ENCODE measurements around the gene TARP.
"Not testable (repeated sequence)": the region's sequence is repeated elsewhere in the genome, so short reads cannot be mapped to it uniquely, and the experiment has no call there.

TARP gene

GRCh38 chr7:38274927-38275620, 1.6 kb upstream of the TARP start:
- ATAC-seq, result no peak
- H3K27ac Mint-ChIP-seq, result peak overlapping the region in 2 of 10 donors; percentile 24 to 73
- POLR2A ChIA-PET, result interaction anchor here (1.9 kb wide), 1 partner anchor 43 kb away, joined by 4 read pairs; no protein-coding TSS in a partner anchor
- peak overlapping the region in 8 of 10 donors; percentile 18 to 88 (median 56) for H3K4me3 Mint-ChIP-seq
- H3K36me3 Mint-ChIP-seq, result no peaks in the 10 kb centered on the region
- H3K9me3 Mint-ChIP-seq, result no peaks in the 10 kb centered on the region
- H3K27me3 Mint-ChIP-seq, result no peaks in the 10 kb centered on the region
- H3K4me1 Mint-ChIP-seq, result peaks cover 0 to 18% (median 0%) of the 10 kb centered on the region in 4 donors
- DNase-seq, result no peak

GRCh38 chr7:38274486-38274885, 1.1 kb upstream of the TARP start:
- peak overlapping the region in 4 of 10 donors; percentile 14 to 88 (median 44) for H3K4me3 Mint-ChIP-seq
- H3K36me3 Mint-ChIP-seq, result no peaks in the 10 kb centered on the region
- H3K9me3 Mint-ChIP-seq, result no peaks in the 10 kb centered on the region
- no peaks in the 10 kb centered on the region for H3K27me3 Mint-ChIP-seq
- peak overlapping the region in 1 of 10 donors; percentile 23 for H3K27ac Mint-ChIP-seq
- ATAC-seq, result no peak
- POLR2A ChIA-PET, result interaction anchor here (1.9 kb wide), 1 partner anchor 44 kb away, joined by 4 read pairs; no protein-coding TSS in a partner anchor
- DNase-seq, result no peak
- peaks cover 0 to 13% (median 0%) of the 10 kb centered on the region in 4 donors for H3K4me1 Mint-ChIP-seq

GRCh38 chr7:38270405-38270804, 3.0 kb downstream of the TARP start:
- H3K27me3 Mint-ChIP-seq, H3K4me1 Mint-ChIP-seq, H3K4me3 Mint-ChIP-seq, H3K27ac Mint-ChIP-seq, H3K36me3 Mint-ChIP-seq, H3K9me3 Mint-ChIP-seq, ATAC-seq, DNase-seq, POLR2A ChIA-PET: not testable (repeated sequence)

GRCh38 chr7:38269704-38270346, 3.6 kb downstream of the TARP start:
- Mint-ChIP-seq H3K27ac (peak overlapping the region in 1 of 10 donors; percentile 42), H3K4me3 (peak overlapping the region in 2 of 10 donors; percentile 4 to 50)
- H3K9me3 Mint-ChIP-seq, H3K36me3 Mint-ChIP-seq, ATAC-seq, DNase-seq, POLR2A ChIA-PET, H3K27me3 Mint-ChIP-seq, H3K4me1 Mint-ChIP-seq: not testable (repeated sequence)

DNA sequence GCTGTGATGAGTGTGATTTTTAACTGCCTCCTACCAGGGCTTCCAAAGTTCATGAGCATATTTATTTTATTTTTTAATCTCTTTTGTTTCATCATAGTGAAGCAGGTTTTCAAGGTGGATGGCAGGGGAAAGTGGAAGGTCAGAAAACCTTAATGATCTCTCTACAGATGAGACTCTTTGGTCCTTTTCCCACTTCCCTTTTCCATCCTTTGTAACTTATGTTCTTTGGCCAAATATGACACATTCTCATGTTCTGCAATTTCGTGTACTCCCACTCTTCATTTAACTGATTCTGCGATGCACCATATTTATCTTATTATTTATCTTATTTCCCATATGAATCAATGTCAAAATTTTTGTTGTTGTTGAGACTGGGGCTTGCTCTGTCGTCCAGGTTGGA, 7.5 kb downstream of the TARP start:
- H3K27me3 Mint-ChIP-seq, H3K9me3 Mint-ChIP-seq, POLR2A ChIA-PET, ATAC-seq, H3K36me3 Mint-ChIP-seq, DNase-seq: not testable (repeated sequence)
- Mint-ChIP-seq H3K27ac (peak overlapping the region in 2 of 10 donors; percentile 20 to 65), H3K4me1 (peaks cover 0 to 29% (median 0%) of the 10 kb centered on the region in 4 donors), H3K4me3 (peak overlapping the region in 2 of 10 donors; percentile 11 to 18)

- POLR2A ChIA-PET, H3K9me3 Mint-ChIP-seq, H3K27me3 Mint-ChIP-seq, H3K36me3 Mint-ChIP-seq, ATAC-seq, DNase-seq: not testable (repeated sequence)
- peak overlapping the region in 4 of 10 donors; percentile 29 to 59 (median 44) for H3K4me3 Mint-ChIP-seq
- peaks cover 0 to 34% (median 0%) of the 10 kb centered on the region in 4 donors for H3K4me1 Mint-ChIP-seq
- peak overlapping the region in 4 of 10 donors; percentile 59 to 73 (median 66) for H3K27ac Mint-ChIP-seq
Measured at GRCh38 chr7:38264602-38265001, 8.8 kb downstream of the TARP start.

- H3K9me3 Mint-ChIP-seq, H3K36me3 Mint-ChIP-seq, ATAC-seq, DNase-seq, H3K27me3 Mint-ChIP-seq, POLR2A ChIA-PET: not testable (repeated sequence)
- H3K4me3 Mint-ChIP-seq, result peak overlapping the region in 2 of 10 donors; percentile 7 to 20
- H3K27ac Mint-ChIP-seq, result peak overlapping the region in 3 of 10 donors; percentile 16 to 68 (median 21)
- peaks cover 0 to 40% (median 0%) of the 10 kb centered on the region in 4 donors for H3K4me1 Mint-ChIP-seq
Measured at GRCh38 chr7:38263274-38263673, 10.2 kb downstream of the TARP start.

DNA sequence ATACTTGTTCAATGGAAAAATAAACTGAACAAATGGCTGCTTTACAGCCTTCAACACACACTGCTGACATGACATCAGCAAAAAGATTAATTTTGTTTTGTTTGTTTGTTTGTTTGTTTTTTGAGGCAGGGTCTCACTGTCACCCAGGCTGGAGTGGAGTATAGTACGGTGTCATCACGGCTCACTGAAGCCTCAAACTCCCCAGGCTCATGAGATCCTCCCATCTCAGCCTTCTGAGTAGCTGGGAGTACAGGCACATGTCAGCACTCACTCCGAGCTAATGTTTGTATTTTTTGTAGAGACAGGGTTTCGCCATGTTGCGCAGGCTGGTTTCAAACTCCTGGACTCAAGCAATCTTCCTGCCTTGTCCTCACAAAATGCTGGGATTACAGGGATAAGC, 10.9 kb downstream of the TARP start:
- H3K9me3 Mint-ChIP-seq, result no peaks in the 10 kb centered on the region
- peak overlapping the region in 1 of 10 donors; percentile 20 for H3K4me3 Mint-ChIP-seq
- H3K4me1 Mint-ChIP-seq, result peaks cover 0 to 45% (median 0%) of the 10 kb centered on the region in 4 donors
- DNase-seq, result no peak
- H3K36me3 Mint-ChIP-seq, result peaks cover 0 to 6% (median 0%) of the 10 kb centered on the region in 3 donors
- H3K27me3 Mint-ChIP-seq, result no peaks in the 10 kb centered on the region
- H3K27ac Mint-ChIP-seq, result peak overlapping the region in 2 of 10 donors; percentile 7 to 68
- POLR2A ChIA-PET, result no interaction called here
- ATAC-seq, result no peak

DNA sequence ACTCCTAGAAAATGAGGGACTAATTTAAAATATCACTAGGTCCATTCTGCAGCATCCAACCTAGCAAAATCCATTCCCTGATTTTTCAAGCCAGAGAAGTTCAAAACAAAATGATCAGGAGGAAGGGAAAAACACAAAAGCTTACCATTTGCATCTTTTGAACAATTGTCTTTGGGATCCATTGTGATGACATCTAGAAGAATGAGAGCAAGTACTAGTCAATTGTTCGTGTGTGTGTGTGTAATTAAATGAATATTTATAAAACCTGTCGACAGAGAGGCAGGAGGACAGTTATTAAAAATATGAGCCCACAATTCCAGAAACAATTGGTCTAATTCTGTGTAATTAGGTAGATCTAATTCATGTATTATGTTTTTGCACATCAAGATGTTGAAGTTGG, 11.4 kb downstream of the TARP start:
- H3K9me3 Mint-ChIP-seq, H3K27me3 Mint-ChIP-seq, ATAC-seq, H3K36me3 Mint-ChIP-seq, POLR2A ChIA-PET, H3K4me3 Mint-ChIP-seq, DNase-seq: not testable (repeated sequence)
- Mint-ChIP-seq H3K27ac (peak overlapping the region in 2 of 10 donors; percentile 36 to 68), H3K4me1 (peaks cover 0 to 50% (median 0%) of the 10 kb centered on the region in 4 donors)

DNA sequence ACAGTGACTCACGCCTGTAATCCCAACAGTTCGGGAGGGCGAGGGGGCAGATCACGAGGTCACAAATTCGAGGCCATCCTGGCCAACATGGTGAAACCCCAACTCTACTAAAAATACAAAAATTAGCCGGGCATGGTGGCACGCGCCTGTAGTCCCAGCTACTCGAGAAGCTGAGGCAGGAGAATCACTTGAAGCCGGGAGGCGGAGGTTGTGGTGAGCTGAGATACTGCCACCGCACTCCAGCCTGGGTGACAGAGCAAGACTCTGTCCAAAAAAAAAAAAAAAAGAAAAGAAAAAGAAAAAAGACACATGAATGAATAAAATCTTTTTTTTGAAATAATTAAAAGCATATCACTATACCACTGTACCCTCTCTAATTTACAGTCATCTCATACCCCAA, 11.8 kb downstream of the TARP start:
- H3K36me3 Mint-ChIP-seq, ATAC-seq, H3K27me3 Mint-ChIP-seq, H3K9me3 Mint-ChIP-seq, POLR2A ChIA-PET, DNase-seq: not testable (repeated sequence)
- H3K27ac Mint-ChIP-seq, result peak overlapping the region in 2 of 10 donors; percentile 36 to 68
- peak overlapping the region in 1 of 10 donors; percentile 7 for H3K4me3 Mint-ChIP-seq
- peaks cover 0 to 53% (median 0%) of the 10 kb centered on the region in 4 donors for H3K4me1 Mint-ChIP-seq

- H3K36me3 Mint-ChIP-seq, DNase-seq, H3K9me3 Mint-ChIP-seq, H3K27me3 Mint-ChIP-seq, POLR2A ChIA-PET, ATAC-seq: not testable (repeated sequence)
- Mint-ChIP-seq H3K27ac (peak overlapping the region in 2 of 10 donors; percentile 68 to 74), H3K4me1 (peaks cover 0 to 54% (median 0%) of the 10 kb centered on the region in 4 donors), H3K4me3 (peak overlapping the region in 1 of 10 donors; percentile 6)
Measured at GRCh38 chr7:38259157-38259556, 14.3 kb downstream of the TARP start.

DNA sequence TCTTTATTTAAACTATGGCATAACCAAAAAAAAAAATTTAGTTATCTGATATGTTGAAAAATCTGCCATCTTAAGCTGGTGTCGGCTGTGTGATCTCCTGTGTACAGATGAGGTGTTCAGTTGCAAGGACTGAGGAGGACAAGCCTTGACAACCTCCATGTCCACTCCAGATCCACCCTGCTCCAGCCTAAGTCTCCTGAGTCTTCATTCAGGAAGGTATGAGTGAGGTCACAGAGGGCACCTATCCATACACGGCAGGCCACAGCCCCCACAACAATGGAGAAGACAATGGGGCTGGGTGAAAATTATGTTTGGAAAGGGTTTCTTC, 16.1 kb downstream of the TARP start:
- H3K9me3 Mint-ChIP-seq, result no peaks in the 10 kb centered on the region
- peak overlapping the region in 2 of 10 donors; percentile 44 to 74 for H3K27ac Mint-ChIP-seq
- no peak for ATAC-seq
- peaks cover 0 to 40% (median 0%) of the 10 kb centered on the region in 4 donors for H3K4me1 Mint-ChIP-seq
- POLR2A ChIA-PET, result no interaction called here
- DNase-seq, result no peak
- H3K4me3 Mint-ChIP-seq, result no peak overlapping the region
- H3K36me3 Mint-ChIP-seq, result peaks cover 0 to 3% (median 0%) of the 10 kb centered on the region in 3 donors
- no peaks in the 10 kb centered on the region for H3K27me3 Mint-ChIP-seq

- POLR2A ChIA-PET, H3K9me3 Mint-ChIP-seq, ATAC-seq, DNase-seq, H3K27me3 Mint-ChIP-seq: not testable (repeated sequence)
- Mint-ChIP-seq H3K4me1 (peaks cover 0 to 30% (median 3%) of the 10 kb centered on the region in 4 donors), H3K27ac (peak overlapping the region in 2 of 10 donors; percentile 73 to 88), H3K36me3 (peaks cover 0 to 26% (median 6%) of the 10 kb centered on the region in 3 donors), H3K4me3 (peak overlapping the region in 8 of 10 donors; percentile 16 to 81 (median 60))
Measured at GRCh38 chr7:38249849-38250248, 23.6 kb downstream of the TARP start.

All from naive thymus-derived CD8-positive, alpha-beta T cell (primary cell).